GM19023 (cell line): Measurements from ENCODE around the gene PLK4.
"Not testable (repeated sequence)": the region's sequence is repeated elsewhere in the genome, so short reads cannot be mapped to it uniquely, and the experiment has no call there.

Experiments used
- ATAC-seq: cut with Tn5 transposase; IDR thresholded peaks from one replicate; pipeline ENCODE4 v1.9.1; 2021; ENCODE audit warnings: mild to moderate bottlenecking, moderate library complexity; ENCODE audit not compliant: unreplicated experiment

Gene PLK4

DNA sequence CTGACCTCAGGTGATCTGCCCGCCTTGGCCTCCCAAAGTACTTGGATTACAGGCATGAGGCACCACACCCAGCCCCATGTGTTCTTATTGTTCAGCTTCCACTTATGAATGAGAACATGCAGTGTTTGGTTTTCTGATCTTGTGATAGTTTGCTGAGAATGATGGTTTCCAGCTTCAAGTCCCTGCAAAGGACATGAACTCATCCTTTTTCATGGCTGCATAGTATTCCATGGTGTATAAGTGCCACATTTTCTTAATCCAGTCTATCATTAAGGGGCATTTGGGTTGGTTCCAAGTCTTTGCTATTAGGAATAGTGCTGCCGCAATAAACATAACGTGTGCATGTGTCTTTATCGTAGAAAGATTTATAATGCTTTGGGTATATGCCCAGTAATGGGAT lies 19.0 kb downstream of the PLK4 start:
- ATAC-seq: not testable (repeated sequence)

DNA sequence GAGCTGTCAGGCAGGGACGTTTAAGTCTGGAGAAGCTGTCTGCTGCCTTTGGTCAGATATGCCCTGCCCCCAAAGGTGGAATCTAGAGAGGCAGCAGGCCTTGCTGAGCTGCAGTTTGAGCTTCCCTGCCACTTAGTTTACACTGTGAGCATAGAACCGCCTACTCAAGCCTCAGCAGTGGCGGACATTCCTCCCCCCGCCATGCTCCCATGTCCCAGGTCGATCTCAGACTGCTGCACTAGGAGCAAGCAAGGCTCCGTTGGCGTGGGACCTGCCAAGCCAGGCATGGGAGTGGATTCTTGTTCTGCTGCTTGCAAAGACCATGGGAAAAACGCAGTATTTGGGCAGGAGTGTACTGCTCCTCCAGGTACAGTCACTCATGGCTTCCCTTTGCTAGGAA lies 24.3 kb downstream of the PLK4 start:
- no peak for ATAC-seq

GRCh38 chr4:127916512-127916911 lies 35.8 kb downstream of the PLK4 start:
- ATAC-seq: no peak

GRCh38 chr4:127917151-127917550 lies 36.5 kb downstream of the PLK4 start:
- ATAC-seq: no peak

- ATAC-seq: no peak
These were observed 39.8 kb downstream of the PLK4 start for GRCh38 chr4:127920521-127920920.

GRCh38 chr4:127922226-127922625 lies 41.5 kb downstream of the PLK4 start:
- ATAC-seq: no peak

GRCh38 chr4:127925720-127926119 lies 45.0 kb downstream of the PLK4 start:
- ATAC-seq: not testable (repeated sequence)

GRCh38 chr4:127930175-127930574 lies 49.5 kb downstream of the PLK4 start:
- no peak for ATAC-seq

GRCh38 chr4:127931836-127932235 lies 51.1 kb downstream of the PLK4 start:
- ATAC-seq: not testable (repeated sequence)

GRCh38 chr4:127936974-127937373 lies 56.3 kb downstream of the PLK4 start:
- ATAC-seq: no peak
